HG03460 (cell line): ENCODE data around the gene OVOL2.
"Not testable (repeated sequence)": the region's sequence is repeated elsewhere in the genome, so short reads cannot be mapped to it uniquely, and the experiment has no call there.

Experiments used
- ATAC-seq: cut with Tn5 transposase; IDR thresholded peaks from one replicate; pipeline ENCODE4 v1.9.1; 2021; ENCODE audit not compliant: unreplicated experiment

The OVOL2 gene

DNA sequence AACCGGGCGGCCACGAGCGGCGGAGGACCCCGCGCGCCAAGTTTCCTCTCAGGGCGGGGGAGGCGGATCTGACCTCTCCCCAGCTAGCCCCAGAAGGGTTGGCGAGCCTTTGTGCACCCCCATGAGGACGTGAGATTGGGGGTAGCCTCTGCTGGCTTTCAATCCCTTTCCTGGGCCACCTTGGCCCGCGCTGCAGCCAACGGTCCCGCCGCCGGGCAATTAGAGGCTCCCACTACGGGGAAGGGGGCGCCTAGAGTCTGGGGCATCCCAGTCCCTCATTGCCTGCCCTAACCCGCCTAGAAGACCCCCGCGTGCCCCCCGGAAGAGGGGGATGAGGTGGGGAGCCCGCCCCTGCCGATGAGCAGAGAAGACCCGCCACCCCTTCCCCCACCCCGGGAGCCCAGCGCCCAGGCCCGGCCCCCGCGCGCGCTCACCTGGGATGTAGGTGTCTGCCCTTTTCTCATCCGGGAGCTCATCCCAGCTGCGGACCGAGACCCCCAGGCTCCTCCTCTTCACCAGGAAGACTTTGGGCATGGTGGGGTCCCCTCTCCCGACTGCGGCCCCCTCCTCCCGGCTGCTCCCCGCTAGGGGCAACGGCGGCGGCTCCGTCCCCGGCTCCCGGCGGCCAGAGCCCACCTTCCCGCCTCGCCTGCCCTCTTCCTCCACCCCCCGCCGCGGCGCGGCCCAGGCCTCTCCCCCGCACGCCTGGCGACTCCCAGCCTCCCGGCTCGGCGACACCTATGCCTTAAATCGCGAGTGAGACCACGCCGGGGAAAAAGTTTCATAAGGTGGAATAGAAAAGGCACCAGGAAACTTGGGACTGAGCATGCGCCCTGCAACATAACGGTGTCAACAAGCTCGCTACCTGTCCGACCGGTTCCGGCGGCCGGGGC, at the start of gene OVOL2:
OVOL2 (minus strand) TSS at position 816 of the 893 bp plus-strand sequence; CDS start at position 534, 282 bp downstream.
- no peak for ATAC-seq

DNA sequence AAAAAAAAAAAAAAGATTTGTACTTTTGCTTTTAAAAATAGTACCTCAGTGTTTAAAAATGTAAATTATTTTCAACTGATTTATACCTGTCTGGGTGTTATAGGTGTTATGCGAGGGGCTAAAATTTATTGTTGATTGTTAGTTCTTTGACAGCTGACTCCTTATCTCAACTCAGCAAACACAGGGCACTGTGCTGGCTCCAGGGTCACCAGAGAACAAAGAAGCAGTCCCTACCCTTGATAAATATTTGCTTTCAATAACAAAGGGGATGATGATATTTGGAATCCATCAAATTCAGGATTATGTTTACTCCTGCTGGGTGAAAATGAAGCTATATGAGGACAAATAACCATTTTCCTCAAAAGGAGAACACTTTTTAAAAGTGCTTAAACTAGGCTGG, 45.8 kb upstream of the OVOL2 start:
- no peak for ATAC-seq

DNA sequence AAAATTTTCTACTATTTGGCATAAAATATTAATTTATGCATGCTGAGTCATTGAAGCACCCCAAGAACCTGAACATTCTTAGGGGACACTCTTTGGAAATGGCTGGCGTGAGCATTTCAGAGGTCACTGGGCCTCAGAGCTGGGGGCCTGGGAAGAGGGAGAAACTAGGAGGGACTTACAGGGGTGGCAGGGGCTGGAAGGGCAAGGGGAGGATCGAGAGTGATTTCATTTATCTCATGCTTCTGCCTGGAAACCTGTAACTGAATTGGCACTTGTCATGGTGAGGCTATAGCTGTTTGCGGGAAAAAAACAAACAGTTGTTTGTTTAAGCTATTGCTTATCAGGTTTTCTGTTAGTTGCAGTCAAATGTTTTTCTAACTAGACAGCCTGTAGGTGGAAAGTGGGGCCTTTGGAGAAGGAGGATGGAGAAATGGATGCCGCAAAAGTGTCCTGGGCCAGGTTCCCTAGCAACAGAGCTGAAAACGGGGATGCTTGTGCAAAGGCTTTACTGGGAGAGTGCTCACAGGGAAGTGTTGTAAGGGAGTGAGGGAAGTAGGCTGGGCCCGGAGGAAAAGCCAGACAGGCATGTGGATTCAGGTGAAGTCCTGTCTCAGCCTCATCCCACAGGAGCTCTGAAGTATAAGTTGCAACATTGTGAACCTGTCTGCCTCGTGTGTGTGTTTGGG, 43.6 kb upstream of the OVOL2 start:
- no peak for ATAC-seq

DNA sequence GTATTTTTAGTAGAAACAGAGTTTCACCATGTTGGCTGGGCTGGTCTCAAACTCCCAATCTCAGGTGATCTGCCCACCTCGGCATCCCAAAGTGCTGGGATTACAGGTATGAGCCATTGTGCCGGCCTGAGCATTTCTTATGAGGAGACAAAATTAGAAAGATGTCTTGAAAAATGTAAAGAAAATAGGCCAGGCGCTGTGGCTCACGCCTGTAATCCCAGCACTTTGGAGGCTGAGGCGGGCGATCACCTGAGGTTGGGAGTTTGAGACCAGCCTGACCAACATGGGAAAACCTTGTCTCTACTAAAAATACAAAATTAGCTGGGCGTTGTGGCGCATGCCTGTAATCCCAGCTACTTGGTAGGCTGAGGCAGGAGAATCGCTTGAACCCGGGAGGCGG, 42.9 kb upstream of the OVOL2 start:
- ATAC-seq: not testable (repeated sequence)

DNA sequence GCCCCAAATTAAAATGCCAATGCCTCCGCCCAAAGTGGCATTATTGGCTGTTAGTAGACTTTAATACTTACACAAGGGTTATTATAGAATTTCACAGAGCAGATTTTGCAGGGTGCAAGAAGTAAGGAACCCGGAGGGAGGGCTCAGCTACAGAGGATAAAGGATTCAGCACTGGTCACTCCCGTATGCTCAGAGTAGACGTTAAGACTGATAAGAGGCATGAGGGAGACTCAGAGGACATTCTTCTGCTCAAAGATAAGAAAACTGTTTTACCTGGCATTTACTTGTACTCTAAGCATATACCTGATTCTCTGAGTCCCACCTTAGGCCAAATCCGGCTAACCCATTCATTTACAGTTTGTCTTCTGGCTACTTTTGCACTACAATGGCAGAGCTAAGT, 36.5 kb upstream of the OVOL2 start:
- no peak for ATAC-seq

DNA sequence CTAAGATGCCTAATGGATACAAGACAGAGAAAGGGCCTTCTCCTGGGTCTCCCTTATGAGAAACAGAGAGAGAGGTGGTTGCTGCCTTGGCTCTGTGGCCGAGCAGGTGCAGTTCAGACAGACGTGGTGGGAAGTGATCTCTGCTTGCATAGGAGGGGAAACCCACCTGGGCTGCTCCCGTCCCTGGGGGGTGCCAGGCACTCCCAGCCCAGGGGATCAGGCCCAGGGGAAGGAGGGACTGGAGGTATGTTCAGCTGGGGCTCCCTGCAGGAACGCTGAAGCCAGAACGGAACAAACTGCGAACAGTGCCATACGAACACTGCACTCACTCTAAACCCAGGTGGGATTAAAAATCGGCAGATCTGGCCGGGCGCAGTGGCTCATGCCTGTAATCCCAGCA, 35.7 kb upstream of the OVOL2 start:
- ATAC-seq: no peak

DNA sequence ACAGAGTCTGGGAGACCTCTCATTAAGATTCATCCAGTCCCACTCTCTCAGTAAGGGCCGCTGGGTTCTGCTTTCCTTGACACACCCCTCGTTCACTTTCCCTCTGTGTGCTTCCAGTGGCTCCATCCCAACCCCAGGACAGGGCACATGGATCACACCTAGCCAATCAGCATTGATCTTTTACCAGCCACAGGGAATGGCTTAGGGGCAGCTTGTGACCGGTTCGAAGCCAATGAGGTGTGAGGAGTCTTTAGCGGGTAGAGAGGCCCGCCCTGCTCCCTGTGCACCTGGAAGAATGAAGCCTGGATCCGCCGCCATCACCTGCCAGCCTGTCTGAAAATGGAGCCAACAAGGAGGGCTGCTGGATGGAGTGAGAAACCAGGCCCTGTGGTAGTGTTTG, 35.2 kb upstream of the OVOL2 start:
- no peak for ATAC-seq

DNA sequence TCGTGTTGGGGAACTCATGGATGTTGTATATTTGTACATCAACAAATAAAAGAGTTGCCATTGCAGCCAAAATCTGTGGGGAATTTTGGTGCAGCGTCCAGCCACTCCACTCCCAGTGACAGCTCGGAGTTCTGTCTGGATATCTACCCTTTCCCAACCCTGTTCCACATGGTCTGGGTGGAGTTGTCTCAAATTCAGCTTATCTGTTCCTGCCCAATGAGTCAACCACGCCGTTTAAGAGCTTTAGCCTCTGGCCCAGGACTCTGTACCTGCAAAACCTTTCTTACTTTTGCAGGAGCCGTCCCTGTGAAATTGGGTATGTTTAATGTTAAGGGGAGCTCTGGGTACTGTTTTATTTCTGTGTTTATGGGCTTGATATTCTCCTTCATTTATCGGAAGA, 33.9 kb upstream of the OVOL2 start:
- no peak for ATAC-seq

DNA sequence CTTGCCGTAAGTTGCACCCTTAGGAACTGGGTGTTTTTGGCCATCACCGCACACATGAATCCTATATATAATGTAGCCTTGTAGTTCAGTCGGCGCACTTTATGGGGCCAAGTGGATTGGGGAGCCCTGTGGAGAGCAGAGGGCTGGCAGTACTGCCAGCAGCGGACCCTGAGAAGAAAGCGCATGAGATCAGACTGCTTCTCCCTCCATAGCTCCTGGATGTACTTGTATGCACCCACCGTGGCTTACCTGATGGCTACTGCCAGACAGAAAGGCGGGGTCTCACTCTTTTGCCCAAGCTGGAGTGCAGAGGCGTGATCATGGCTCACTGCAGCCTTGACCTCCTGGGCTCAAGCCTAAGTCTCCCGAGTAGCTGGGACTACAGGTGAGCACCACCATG, 32.8 kb upstream of the OVOL2 start:
- ATAC-seq: no peak

DNA sequence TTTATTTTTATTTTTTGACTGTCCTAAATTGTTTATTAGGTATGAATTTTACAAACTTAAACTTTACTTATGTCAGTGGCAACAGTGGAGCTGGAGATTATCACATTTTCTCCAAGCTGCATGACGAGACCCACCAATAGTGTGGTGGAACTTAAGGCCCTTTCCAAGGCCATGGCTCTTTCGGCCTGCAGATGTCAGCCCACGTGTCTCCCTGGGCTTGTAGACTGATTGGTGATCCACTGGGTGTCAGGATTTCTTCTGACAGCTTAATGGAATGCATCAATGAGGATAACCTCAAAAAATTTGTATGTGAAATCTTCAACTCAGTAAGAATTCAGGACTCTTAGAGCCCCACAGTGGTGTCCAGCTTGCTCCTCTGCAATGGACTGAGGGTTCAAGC, 32.3 kb upstream of the OVOL2 start:
- ATAC-seq: no peak

DNA sequence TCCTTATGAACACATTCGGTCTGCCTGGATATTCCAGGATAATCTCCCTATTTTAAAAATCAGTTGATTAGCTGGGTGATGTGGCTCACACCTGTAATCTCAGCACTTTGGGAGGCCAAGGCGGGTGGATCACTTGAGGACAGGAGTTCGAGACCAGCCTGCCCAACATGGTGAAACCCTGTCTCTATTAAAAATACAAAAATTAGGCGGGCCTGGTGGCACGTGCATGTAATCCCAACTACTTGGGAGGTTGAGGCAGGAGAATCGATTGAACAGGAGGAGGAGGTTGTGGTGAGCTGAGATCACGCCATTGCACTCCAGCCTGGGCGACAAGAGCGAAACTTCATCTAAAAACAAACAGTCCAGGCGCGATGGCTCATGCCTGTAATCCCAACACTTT, 31.1 kb upstream of the OVOL2 start:
- ATAC-seq: not testable (repeated sequence)

DNA sequence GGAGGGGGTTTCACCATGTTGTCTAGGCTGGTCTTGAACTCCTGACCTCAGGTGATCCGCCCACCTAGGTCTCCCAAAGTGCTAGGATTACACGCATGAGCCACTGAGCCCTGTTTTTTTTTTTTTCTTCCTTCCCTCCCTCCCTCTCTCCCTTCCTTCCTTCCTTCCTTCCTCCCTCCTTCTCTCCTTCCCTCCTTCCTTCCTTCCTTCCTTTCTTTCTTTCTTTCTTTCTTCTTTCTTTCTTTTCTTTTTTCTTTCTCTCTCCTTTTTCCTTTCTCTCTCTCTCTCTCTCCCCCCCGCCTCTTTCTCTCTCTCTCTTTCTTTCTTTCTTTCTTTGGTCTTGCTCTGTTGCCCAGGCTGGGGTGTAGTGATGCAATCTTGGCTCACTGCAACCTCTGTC, 30.6 kb upstream of the OVOL2 start:
- ATAC-seq: not testable (repeated sequence)

DNA sequence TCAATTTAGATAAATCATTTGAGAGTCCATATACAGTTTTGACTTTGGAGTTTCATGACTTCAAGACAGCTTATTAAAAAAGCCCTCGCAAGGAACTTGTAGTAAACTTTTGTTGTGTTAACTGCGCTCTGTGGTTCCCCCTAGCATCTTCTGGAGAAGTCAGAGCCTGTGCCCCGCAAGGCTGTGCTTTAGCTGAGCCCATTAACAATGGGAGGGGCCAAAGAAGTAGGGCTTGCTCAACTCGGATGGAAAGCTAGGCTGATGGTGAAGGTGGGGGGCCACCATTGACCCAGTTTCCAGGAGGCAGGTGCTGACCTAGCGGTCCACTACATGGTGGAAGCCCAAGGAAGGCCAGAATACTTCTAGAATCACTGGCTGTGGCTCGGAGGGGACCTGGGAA, 29.3 kb upstream of the OVOL2 start:
- no peak for ATAC-seq

DNA sequence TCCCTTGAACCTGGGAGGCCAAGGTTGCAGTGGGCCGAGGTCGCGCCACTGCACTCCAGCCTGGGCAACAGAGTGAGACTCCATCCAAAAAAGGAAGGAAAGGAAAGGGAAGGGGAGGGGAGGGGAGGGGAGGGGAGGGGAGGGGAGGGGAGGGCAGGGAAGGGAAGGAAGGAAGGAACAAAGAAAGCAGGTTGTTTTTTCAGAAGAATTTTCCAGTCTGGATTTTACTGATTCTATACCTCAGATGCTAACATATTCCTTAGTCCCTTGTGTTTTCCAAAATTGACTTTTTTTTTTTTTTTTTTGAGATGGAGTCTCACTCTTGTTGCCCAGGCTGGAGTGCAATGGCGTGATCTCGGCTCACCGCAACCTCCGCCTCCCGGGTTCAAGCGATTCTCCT, 23.1 kb upstream of the OVOL2 start:
- ATAC-seq: not testable (repeated sequence)

DNA sequence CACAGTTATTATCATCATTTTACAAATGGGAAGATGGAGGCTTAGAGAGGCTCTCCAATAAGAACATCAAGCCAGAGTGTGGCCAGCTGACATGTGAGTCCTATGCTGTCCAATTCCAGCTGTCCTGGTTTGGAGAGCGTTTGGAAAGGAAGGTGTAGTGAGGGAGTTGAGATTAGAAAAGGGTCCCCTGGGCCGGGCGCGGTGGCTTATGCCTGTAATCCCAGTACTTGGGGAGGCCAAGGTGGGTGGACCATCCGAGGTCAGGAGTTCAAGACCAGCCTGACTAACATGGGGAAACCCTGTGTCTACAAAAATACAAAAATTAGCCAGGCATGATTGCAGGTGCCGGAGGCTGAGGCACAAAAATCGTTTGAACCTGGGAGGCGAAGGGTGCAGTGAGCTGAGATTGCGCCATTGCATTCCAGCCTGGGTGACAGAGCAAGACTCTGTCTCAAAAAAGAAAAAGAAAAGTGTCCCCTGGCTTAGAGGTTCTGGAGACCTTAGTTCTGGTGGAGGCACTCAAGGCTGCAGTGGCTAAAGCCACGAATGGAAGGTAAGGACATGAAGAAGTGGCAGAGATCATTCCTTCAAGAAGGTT, 22.1 kb upstream of the OVOL2 start:
- no peak for ATAC-seq

DNA sequence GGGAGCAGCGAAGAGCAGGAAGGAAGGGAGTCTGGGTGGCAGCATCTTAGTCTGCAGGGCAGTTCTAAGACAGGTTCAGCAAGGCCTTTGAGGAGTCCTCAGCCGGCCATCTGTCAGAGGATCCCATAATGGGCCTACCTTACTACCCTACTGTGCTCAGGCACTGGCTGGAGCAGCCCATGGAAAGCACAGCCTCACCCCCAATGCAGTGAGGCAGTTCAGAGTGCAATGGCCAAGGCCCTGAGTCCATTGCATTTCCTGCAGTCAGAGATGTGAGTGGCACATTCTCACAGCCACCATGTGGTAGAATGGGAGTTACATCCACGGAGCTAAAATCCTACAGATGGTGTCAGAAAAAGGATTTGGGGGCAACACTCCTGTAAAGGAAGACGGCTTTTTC, 19.4 kb upstream of the OVOL2 start:
- no peak for ATAC-seq

DNA sequence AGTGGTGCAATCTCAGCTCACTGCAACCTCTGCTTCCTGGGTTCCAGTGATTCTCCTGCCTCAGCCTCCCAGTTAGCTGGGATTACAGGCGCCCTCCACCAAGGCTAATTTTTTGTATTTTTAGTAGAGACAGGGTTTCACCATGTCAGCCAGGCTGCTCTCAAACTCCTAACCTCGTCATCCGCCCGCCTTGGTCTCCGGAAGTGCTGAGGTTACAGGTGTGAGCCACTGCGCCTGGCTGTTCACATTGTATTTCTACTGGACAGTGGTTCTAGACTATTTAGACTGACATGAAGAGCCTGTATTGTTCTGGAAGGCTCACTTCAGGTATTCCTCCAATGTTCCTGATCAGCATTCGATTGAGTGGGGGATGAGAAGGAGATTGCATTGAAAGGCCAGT, 14.8 kb upstream of the OVOL2 start:
- no peak for ATAC-seq

DNA sequence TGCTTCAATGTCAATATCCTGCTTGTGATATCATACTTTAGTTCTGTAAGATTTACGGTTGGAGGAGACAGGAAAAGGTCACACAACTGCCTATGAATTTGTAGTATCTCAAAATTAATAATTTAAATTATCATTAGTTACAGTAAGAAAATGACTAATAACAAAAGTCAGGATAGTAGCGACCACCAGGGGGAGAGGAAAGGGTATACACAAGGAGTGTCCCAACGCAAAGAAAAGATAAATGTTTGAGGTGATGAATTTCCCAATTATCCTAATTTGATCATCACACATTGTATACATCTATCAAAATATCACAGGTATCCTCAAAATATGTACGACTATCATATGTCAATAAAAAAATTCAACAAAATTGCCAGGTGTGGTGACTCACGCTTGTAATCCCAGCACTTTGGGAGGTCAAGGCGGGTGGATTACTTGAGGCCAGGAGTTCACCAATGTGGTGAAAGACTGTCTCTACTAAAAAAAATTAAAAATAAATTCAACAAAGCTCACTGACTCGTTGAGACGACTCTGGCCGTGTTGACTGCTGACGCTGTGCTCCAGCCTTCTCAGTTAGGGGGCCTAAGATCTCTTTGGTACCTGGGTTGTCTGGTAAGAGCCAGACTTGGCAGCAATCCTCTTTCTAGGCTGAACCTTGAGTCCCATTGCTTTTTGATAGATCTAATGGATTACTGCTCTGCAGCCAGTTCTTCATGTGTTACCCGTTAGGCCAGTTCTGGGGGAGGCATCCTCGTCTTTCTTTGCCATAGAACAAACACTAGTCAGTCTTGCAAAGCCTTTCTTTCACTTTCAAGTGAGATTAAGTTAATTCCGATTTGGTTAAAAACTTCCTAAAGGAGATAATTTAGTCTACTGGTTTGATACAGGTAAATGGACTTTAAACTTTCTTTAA, 9.0 kb upstream of the OVOL2 start:
- no peak for ATAC-seq

DNA sequence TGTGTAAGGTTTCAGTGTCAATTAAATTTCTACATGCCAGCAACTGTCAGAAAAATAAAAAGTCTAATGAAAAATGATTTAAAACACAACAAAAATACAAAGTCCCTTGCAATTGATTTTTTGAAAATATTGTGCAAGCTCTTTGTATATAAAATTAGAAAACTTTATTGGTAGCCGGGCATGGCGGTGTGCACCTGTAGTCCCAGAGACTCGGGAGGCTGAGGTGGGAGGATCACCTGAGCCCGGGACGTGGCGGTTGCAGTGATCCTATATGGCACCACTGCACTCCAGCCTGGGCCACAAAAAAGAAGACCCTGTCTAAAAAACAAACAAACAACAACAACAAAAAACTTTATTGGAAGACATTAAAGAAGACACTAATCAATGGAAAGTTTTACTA, 6.0 kb upstream of the OVOL2 start:
- ATAC-seq: no peak

DNA sequence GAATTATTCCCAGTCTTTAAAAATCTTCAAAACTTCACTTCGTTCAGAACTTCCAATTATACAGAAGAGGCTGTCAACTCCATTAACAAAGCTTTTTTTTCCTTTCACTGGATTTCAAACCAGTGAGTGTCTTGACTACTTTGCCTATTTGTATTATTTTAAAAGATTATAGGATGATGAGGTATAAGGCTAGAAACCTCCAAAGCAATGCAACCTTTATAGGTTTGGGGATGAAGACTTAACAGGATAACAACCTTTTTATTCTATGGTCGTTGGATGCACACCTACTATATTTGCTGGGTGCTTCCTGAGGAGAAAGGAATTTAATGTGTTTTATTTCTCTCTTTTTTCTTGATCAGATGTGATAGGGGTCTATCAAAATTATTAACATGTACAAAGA, 1.9 kb upstream of the OVOL2 start:
- no peak for ATAC-seq
